WERI-Rb-1 (cell line): Measurements from ENCODE around the gene FAAP100.

ENCODE experiments used
- DNase-seq: peaks from one replicate; pipeline ENCODE4 v3.0.0-alpha.2; 2020
- H3K27ac ChIP-seq: fragments of 250-450 bp; sonication (Bioruptor Pico); 2 replicates; pipeline ENCODE4 v1.5.1; 2020; ENCODE audit warnings: mild to moderate bottlenecking, moderate library complexity
- H3K27me3 ChIP-seq: fragments of 250-450 bp; sonication (Bioruptor Pico); 2 replicates; pipeline ENCODE4 v1.5.1; 2021; ENCODE audit warnings: mild to moderate bottlenecking, low read depth, moderate library complexity; ENCODE audit not compliant: insufficient read depth, severe bottlenecking
- H3K36me3 ChIP-seq: fragments of 250-450 bp; sonication (Bioruptor Pico); 2 replicates; pipeline ENCODE4 v1.5.1; 2020; ENCODE audit warnings: mild to moderate bottlenecking, moderate library complexity
- H3K4me3 ChIP-seq: 2 replicates; pipeline ENCODE4 v1.5.1; 2011; ENCODE audit warnings: low read depth, mild to moderate bottlenecking, control low read depth, low read length
- H3K9me3 ChIP-seq: fragments of 250-450 bp; sonication (Bioruptor Pico); 2 replicates; pipeline ENCODE4 v1.5.1; 2021; ENCODE audit warnings: mild to moderate bottlenecking, moderate library complexity; ENCODE audit not compliant: severe bottlenecking
- CTCF ChIP-seq: IDR thresholded peaks from 2 replicates; pipeline ENCODE4 v1.5.1; 2011; ENCODE audit warnings: low read depth, mild to moderate bottlenecking, control low read depth, inconsistent platforms, low read length

The FAAP100 gene

GRCh38 chr17:81574643-81574956, 22.4 kb upstream of the FAAP100 start:
- no peak overlapping the region for H3K27ac ChIP-seq
- H3K4me3 ChIP-seq = no peak overlapping the region
- H3K9me3 ChIP-seq = no peaks in the 10 kb centered on the region
- no peak for DNase-seq
- H3K27me3 ChIP-seq = no peaks in the 10 kb centered on the region
- peaks cover 95% of the 10 kb centered on the region for H3K36me3 ChIP-seq
- TF ChIP-seq CTCF = no peak

GRCh38 chr17:81573794-81574642, 21.9 kb upstream of the FAAP100 start:
- no peak for DNase-seq
- no peaks in the 10 kb centered on the region for H3K9me3 ChIP-seq
- no peak overlapping the region for H3K27ac ChIP-seq
- peaks cover 95% of the 10 kb centered on the region for H3K36me3 ChIP-seq
- H3K4me3 ChIP-seq = no peak overlapping the region
- TF ChIP-seq CTCF = no peak
- H3K27me3 ChIP-seq = no peaks in the 10 kb centered on the region

GRCh38 chr17:81572563-81573168, 20.5 kb upstream of the FAAP100 start:
- no peak overlapping the region for H3K4me3 ChIP-seq
- H3K36me3 ChIP-seq = peaks cover 94% of the 10 kb centered on the region
- H3K27me3 ChIP-seq = no peaks in the 10 kb centered on the region
- H3K9me3 ChIP-seq = no peaks in the 10 kb centered on the region
- no peak overlapping the region for H3K27ac ChIP-seq
- DNase-seq = no peak
- no peak for TF ChIP-seq CTCF

GRCh38 chr17:81570964-81571363, 18.8 kb upstream of the FAAP100 start:
- peaks cover 98% of the 10 kb centered on the region for H3K36me3 ChIP-seq
- no peak overlapping the region for H3K27ac ChIP-seq
- TF ChIP-seq CTCF = no peak
- H3K4me3 ChIP-seq = no peak overlapping the region
- no peaks in the 10 kb centered on the region for H3K27me3 ChIP-seq
- no peak for DNase-seq
- no peaks in the 10 kb centered on the region for H3K9me3 ChIP-seq

- Histone ChIP-seq H3K27ac (no peak overlapping the region), H3K4me3 (no peak overlapping the region), H3K36me3 (peaks cover 98% of the 10 kb centered on the region), H3K27me3 (no peaks in the 10 kb centered on the region), H3K9me3 (no peaks in the 10 kb centered on the region)
- TF ChIP-seq CTCF = no peak
- DNase-seq = no peak
Observed at GRCh38 chr17:81569986-81570514, 17.9 kb upstream of the FAAP100 start.
